B cell (primary cell): ENCODE results near the gene CFAP52. TPM values are rescaled to one million over a fixed set of nuclear protein-coding genes. Genes with fewer than 3 reads are reported as not detected.
"Not testable (repeated sequence)": the region's sequence is repeated elsewhere in the genome, so short reads cannot be mapped to it uniquely, and the experiment has no call there.

Experiments used
- ATAC-seq: fragments of 200-7000 bp; cut with Tn5 transposase; one replicate; pipeline ENCODE4 v1.10.0; 2021; ENCODE audit warnings: low read depth, mild to moderate bottlenecking, moderate number of reproducible peaks, moderate library complexity
- CTCF ChIA-PET: fragments of 350-600 bp; sonication (Branson Sonifier 250); formaldehyde crosslinking; loops from one replicate; lab custom pipeline; 2021; ENCODE audit warnings: antibody characterized with exemption, inconsistent platforms; lab: Charles Lee
- POLR2A ChIA-PET: fragments of 350-600 bp; sonication (Branson Sonifier 250); formaldehyde crosslinking; loops from one replicate; lab custom pipeline; 2021; ENCODE audit warnings: antibody characterized with exemption; lab: Charles Lee
- DNase-seq: peaks from one replicate; pipeline ENCODE4 v3.0.0; 2013
- H2AFZ ChIP-seq: 2 replicates; pipeline ENCODE4 v1.6.1; 2012; ENCODE audit warnings: mild to moderate bottlenecking, low read depth, low read length; ENCODE audit not compliant: insufficient read depth, poor library complexity, severe bottlenecking
- H3K27ac ChIP-seq, 2 donors: 1 replicate in 1 of 2; 2 replicates in 1 of 2; pipeline ENCODE4 v1.5.1; 2012 to 2013; ENCODE audit warnings: low read length in 2 of 2, mild to moderate bottlenecking in 2 of 2, moderate library complexity in 1 of 2
- H3K27me3 ChIP-seq, 4 experiments: fragments of 200-600 bp in 1 of 4; sonication (generic) in 1 of 4; replicated peaks in 1 of 4; 1 replicate in 2 of 4; 2 replicates in 2 of 4; pipeline versions ENCODE4 v1.6.1 to v1.7.0; 2013 to 2016; ENCODE audit warnings: low read length in 3 of 4, mild to moderate bottlenecking in 2 of 4, mixed read lengths in 1 of 4, moderate library complexity in 1 of 4; ENCODE audit not compliant: insufficient read depth in 4 of 4, control insufficient read depth in 3 of 4; ENCODE audit errors: control extremely low read depth in 1 of 4
- H3K36me3 ChIP-seq, 2 experiments: replicated peaks in 1 of 2; 1 replicate in 1 of 2; 2 replicates in 1 of 2; pipeline versions ENCODE4 v1.6.1 to v1.7.1; 2013; ENCODE audit warnings: low read length in 1 of 2; ENCODE audit not compliant: insufficient read depth in 2 of 2, control insufficient read depth in 1 of 2; ENCODE audit errors: control extremely low read depth in 1 of 2, extremely low read depth in 1 of 2
- H3K4me1 ChIP-seq, 2 donors: fragments of 200-600 bp in 1 of 2; sonication (generic) in 1 of 2; 1 replicate in 1 of 2; 2 replicates in 1 of 2; pipeline versions ENCODE4 v1.5.1 to v1.6.1; 2013 to 2017; ENCODE audit warnings: low read length in 2 of 2; ENCODE audit not compliant: control insufficient read depth in 2 of 2, insufficient read depth in 2 of 2
- H3K4me2 ChIP-seq: replicated peaks from 2 replicates; pipeline ENCODE3; 2012; ENCODE audit warnings: mild to moderate bottlenecking, low read depth, low read length; ENCODE audit not compliant: poor library complexity, severe bottlenecking
- H3K4me3 ChIP-seq, 5 experiments: fragments of 200-600 bp in 1 of 5; sonication (generic) in 1 of 5; 1 replicate in 3 of 5; 2 replicates in 2 of 5; pipeline versions ENCODE4 v1.5.1 to v1.7.0; 2011 to 2016; ENCODE audit warnings: low read length in 4 of 5, mild to moderate bottlenecking in 4 of 5, low read depth in 2 of 5, control low read depth in 1 of 5, moderate library complexity in 1 of 5; ENCODE audit not compliant: insufficient read depth in 1 of 5; ENCODE audit errors: control extremely low read depth in 1 of 5, extremely low read depth in 1 of 5
- H3K79me2 ChIP-seq: fragments of 200-600 bp; sonication (generic); one replicate; pipeline ENCODE4 v1.6.0; 2016; ENCODE audit warnings: low read length; ENCODE audit not compliant: control insufficient read depth, insufficient read depth
- H3K9ac ChIP-seq: fragments of 200-600 bp; sonication (generic); 2 replicates; pipeline ENCODE4 v1.6.1; 2017; ENCODE audit warnings: mild to moderate bottlenecking, low read length, moderate library complexity
- H3K9me3 ChIP-seq, 3 donors: one replicate each; pipeline versions ENCODE4 v1.6.1 to v1.7.1; 2013; ENCODE audit warnings: low read length in 2 of 3; ENCODE audit not compliant: control insufficient read depth in 2 of 3, insufficient read depth in 1 of 3; ENCODE audit errors: control extremely low read depth in 1 of 3
- H4K20me1 ChIP-seq: 2 replicates; pipeline ENCODE4 v1.6.0; 2012; ENCODE audit warnings: mild to moderate bottlenecking, low read length; ENCODE audit not compliant: insufficient read depth, control insufficient read depth, poor library complexity, severe bottlenecking
- H3K27ac Mint-ChIP-seq: one replicate; pipeline ENCODE4 v1.8.0; 2021; ENCODE audit warnings: mixed read lengths
- H3K27me3 Mint-ChIP-seq: one replicate; pipeline ENCODE4 v1.8.0; 2021; ENCODE audit warnings: mixed read lengths
- H3K4me1 Mint-ChIP-seq: one replicate; pipeline ENCODE4 v1.8.0; 2021; ENCODE audit warnings: mixed read lengths
- H3K4me3 Mint-ChIP-seq: one replicate; pipeline ENCODE4 v1.8.0; 2021; ENCODE audit warnings: mixed read lengths
- H3K9me3 Mint-ChIP-seq: one replicate; pipeline ENCODE4 v1.8.0; 2022; ENCODE audit warnings: mixed read lengths; ENCODE audit not compliant: insufficient read depth
- CTCF ChIP-seq: fragments of 200-600 bp; IDR thresholded peaks from one replicate; pipeline ENCODE4 v1.8.0; 2022; ENCODE audit warnings: antibody characterized with exemption, mild to moderate bottlenecking
- EZH2 ChIP-seq: IDR thresholded peaks from 2 replicates; pipeline ENCODE4 v1.6.1; 2012; ENCODE audit warnings: borderline replicate concordance, low read depth, mild to moderate bottlenecking, moderate library complexity, low read length; ENCODE audit not compliant: insufficient read depth, poor library complexity, severe bottlenecking
- WGBS: methylation state at CpG from one replicate; pipeline ENCODE4 v1.1.5; 2013; ENCODE audit warnings: missing lambda C conversion rate; ENCODE audit not compliant: insufficient coverage; 5-methylcytosine and 5-hydroxymethylcytosine counted together
- intact Hi-C: fragments of 100-400 bp; cut with micrococcal nuclease; formaldehyde crosslinking; loops from one replicate; pipeline ENCODE4 v1.10.0; 2022
- polyA plus RNA-seq: library from polyadenylated mRNA; depleted of rRNA; stranded (reverse); fragments of >200 nt; gene quantifications from 2 replicates; pipeline ENCODE4 v1.2.3, GENCODE V29; 2012
- total RNA-seq, 2 donors: library from RNA; stranded (reverse); fragments of 120-200 nt in 1 of 2; gene quantifications; 1 replicate in 1 of 2; 2 replicates in 1 of 2; pipeline versions ENCODE4 v1.2.3 to v1.2.4, GENCODE V29; 2013 to 2022

CFAP52 gene
- total and polyA plus RNA-seq, 2 donors (not counting 1 experiment from before 2014, with no cell fraction given), result not detected

GRCh38 chr17:9587969-9588656, 11.7 kb downstream of the CFAP52 start:
- H3K79me2 ChIP-seq, result no peaks in the 10 kb centered on the region
- 99% methylated on average over 7 of the region's 10 CpGs for WGBS
- ChIA-PET CTCF (interaction anchor here (1.0 to 1.1 kb wide), 2 partner anchors 11 to 12 kb away, joined by 3 read pairs; partner anchors contain the start of genes CFAP52 and STX8), POLR2A (no interaction called here)
- Mint-ChIP-seq H3K4me3 (no peak overlapping the region), H3K4me1 (no peaks in the 10 kb centered on the region), H3K27ac (no peak overlapping the region), H3K9me3 (peaks cover 4% of the 10 kb centered on the region), H3K27me3 (peaks cover 3% of the 10 kb centered on the region)
- no peak overlapping the region for H3K27ac ChIP-seq
- H4K20me1 ChIP-seq, result no peaks in the 10 kb centered on the region
- DNase-seq (no peak), ATAC-seq (no peak)
- no peaks in the 10 kb centered on the region for H3K4me1 ChIP-seq
- peaks cover 0 to 13% (median 0%) of the 10 kb centered on the region in 3 donors for H3K9me3 ChIP-seq
- no peaks in the 10 kb centered on the region for H3K27me3 ChIP-seq
- H3K4me3 ChIP-seq, result no peak overlapping the region
- H3K9ac ChIP-seq, result no peak overlapping the region
- intact Hi-C loops, result no loop called here
- H3K4me2 ChIP-seq, result no peak overlapping the region
- H3K36me3 ChIP-seq, result no peaks in the 10 kb centered on the region
- no peak for TF ChIP-seq EZH2
- TF ChIP-seq CTCF, result no peak
- no peak overlapping the region for H2AFZ ChIP-seq

GRCh38 chr17:9594065-9594464, 17.6 kb downstream of the CFAP52 start:
- Histone ChIP-seq H3K36me3 (no peaks in the 10 kb centered on the region), H3K9ac (no peak overlapping the region), H3K4me3 (no peak overlapping the region), H3K27ac (no peak overlapping the region), H3K4me1 (no peaks in the 10 kb centered on the region), H3K79me2 (no peaks in the 10 kb centered on the region), H3K4me2 (no peak overlapping the region), H3K9me3 (no peaks in the 10 kb centered on the region), H4K20me1 (no peaks in the 10 kb centered on the region), H2AFZ (no peak overlapping the region), H3K27me3 (no peaks in the 10 kb centered on the region)
- ChIA-PET CTCF (interaction anchor here (0.7 kb wide), 1 partner anchor 16 kb away, joined by 4 read pairs; no protein-coding TSS in a partner anchor), POLR2A (no interaction called here)
- no peak for DNase-seq
- Mint-ChIP-seq H3K9me3 (no peaks in the 10 kb centered on the region), H3K4me1 (no peaks in the 10 kb centered on the region), H3K4me3 (no peak overlapping the region), H3K27ac (no peak overlapping the region), H3K27me3 (peaks cover 12% of the 10 kb centered on the region)
- intact Hi-C loops, result no loop called here
- TF ChIP-seq EZH2, result no peak
- 100% methylated on average over 1 of the region's 6 CpGs for WGBS
- no peak for ATAC-seq

GRCh38 chr17:9597638-9598037, 21.2 kb downstream of the CFAP52 start:
- 95% methylated on average over 4 of the region's 5 CpGs for WGBS
- H2AFZ ChIP-seq, H3K4me1 ChIP-seq, H3K79me2 ChIP-seq, H3K4me3 ChIP-seq, POLR2A ChIA-PET, H3K27me3 ChIP-seq, H3K4me1 Mint-ChIP-seq, H3K9me3 Mint-ChIP-seq, H3K27ac ChIP-seq, H3K4me2 ChIP-seq, H3K9me3 ChIP-seq, H3K27ac Mint-ChIP-seq, H3K9ac ChIP-seq, CTCF ChIA-PET, ATAC-seq, H3K4me3 Mint-ChIP-seq, H4K20me1 ChIP-seq, H3K36me3 ChIP-seq, DNase-seq, intact Hi-C loops: not testable (repeated sequence)
- H3K27me3 Mint-ChIP-seq, result peaks cover 12% of the 10 kb centered on the region
